ENCODE measurements around the gene PTPRB.
A peak's percentile ranks its signal among the peaks of the same experiment; 100 is the strongest.

Gene PTPRB

DNA sequence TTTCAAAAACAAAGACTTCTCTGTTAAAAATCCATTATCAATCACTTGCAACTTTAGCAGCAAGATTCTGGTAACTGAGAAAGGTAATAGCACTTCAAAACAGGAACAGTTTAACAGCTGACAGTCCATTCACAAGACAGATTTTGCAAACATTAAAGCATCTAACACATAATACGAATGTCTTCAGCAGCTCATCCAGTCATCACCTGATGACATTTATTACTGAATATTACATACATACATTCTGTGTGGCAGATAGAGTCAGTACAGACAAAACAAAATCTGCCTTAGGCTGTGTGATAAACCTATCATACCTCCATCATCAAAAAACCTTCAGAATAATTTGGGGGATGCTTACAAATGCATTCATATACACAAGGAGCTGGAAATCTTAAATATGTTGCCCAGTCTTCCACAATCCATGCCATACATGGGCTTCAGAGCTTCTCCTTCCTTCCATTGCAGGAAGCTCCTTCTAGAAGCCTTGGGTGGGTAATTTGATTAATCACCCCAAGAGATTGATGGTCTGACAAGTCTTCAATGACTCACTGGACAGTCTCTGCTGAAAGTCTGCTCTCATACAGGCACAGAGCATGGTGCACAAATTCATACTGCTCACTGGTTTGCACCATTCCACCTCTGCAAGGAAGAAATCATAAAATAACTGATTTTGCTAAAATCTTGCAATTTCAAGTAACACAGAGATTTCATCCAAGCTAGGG is 1.6 kb upstream of the PTPRB start:
- Mint-ChIP-seq H3K4me3 (no peak overlapping the region), H3K36me3 (ENCODE audit: insufficient read depth) (no peaks in the 10 kb centered on the region), H3K9me3 (no peaks in the 10 kb centered on the region), H3K27me3 (peaks cover 9% of the 10 kb centered on the region), H3K27ac (ENCODE audit: low read depth) (no peak overlapping the region), H3K4me1 (no peaks in the 10 kb centered on the region)
- no peak for DNase-seq (ENCODE audit: low spot score in 2 of 2)
- ATAC-seq (replicated peaks; ENCODE audit: extremely low read depth, poor library complexity, severe bottlenecking): no peak

- Mint-ChIP-seq H3K4me3 (no peak overlapping the region), H3K27me3 (peaks cover 9% of the 10 kb centered on the region), H3K4me1 (no peaks in the 10 kb centered on the region), H3K27ac (ENCODE audit: low read depth) (no peak overlapping the region), H3K9me3 (no peaks in the 10 kb centered on the region), H3K36me3 (ENCODE audit: insufficient read depth) (no peaks in the 10 kb centered on the region)
- ATAC-seq (replicated peaks; ENCODE audit: extremely low read depth, poor library complexity, severe bottlenecking) (no peak), DNase-seq (ENCODE audit: low spot score in 2 of 2) (no peak)
Measured at GRCh38 chr12:70635755-70636154, 1.5 kb downstream of the PTPRB start.

DNA sequence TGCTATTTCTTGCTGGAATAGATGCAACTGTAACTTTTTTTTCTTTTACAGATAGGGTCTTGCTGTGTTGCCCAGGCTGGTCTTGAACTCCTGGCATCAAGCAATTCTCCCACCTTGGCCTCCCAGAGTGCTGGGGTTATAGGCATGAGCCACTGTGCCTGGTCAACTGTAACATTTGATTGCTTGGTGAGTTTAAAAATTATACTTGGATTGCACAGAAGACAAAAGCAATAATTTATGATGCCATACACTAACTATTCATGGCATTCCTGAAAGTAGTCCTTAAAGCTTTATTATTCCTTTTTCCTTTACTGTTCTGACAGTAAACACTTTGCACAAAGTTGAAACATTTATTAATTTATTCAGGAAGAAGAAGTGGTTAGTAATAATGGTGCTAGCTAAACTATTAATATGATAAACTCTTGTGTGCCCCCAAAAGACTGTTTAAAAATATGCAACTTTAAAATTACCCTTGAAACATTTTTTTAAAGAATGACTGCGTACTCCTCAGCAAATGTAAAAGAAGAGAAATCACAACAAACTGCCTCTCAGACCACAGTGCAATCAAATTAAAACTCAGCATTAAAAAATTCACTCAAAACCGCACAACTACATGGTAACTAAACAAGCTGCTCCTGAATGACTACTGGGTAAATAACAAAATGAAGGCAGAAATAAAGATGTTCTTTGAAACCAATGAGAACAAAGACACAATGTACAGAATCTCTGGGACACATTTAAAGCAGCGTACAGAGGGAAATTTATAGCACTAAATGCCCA is 8.3 kb downstream of the PTPRB start:
- Mint-ChIP-seq H3K36me3 (ENCODE audit: insufficient read depth) (peaks cover 2% of the 10 kb centered on the region), H3K4me3 (no peak overlapping the region), H3K9me3 (no peaks in the 10 kb centered on the region), H3K27me3 (peaks cover 19% of the 10 kb centered on the region), H3K27ac (ENCODE audit: low read depth) (no peak overlapping the region), H3K4me1 (no peaks in the 10 kb centered on the region)
- no peak for DNase-seq (ENCODE audit: low spot score in 2 of 2)
- no peak for ATAC-seq (replicated peaks; ENCODE audit: extremely low read depth, poor library complexity, severe bottlenecking)

- peaks cover 19% of the 10 kb centered on the region for H3K27me3 Mint-ChIP-seq
- peaks cover 2% of the 10 kb centered on the region for H3K36me3 Mint-ChIP-seq (ENCODE audit: insufficient read depth)
- no peaks in the 10 kb centered on the region for H3K9me3 Mint-ChIP-seq
- H3K27ac Mint-ChIP-seq (ENCODE audit: low read depth): no peak overlapping the region
- DNase-seq (ENCODE audit: low spot score in 2 of 2): no peak
- no peak overlapping the region for H3K4me3 Mint-ChIP-seq
- H3K4me1 Mint-ChIP-seq: no peaks in the 10 kb centered on the region
- no peak for ATAC-seq (replicated peaks; ENCODE audit: extremely low read depth, poor library complexity, severe bottlenecking)
Measured at GRCh38 chr12:70627677-70628076, 9.6 kb downstream of the PTPRB start.

GRCh38 chr12:70626180-70626579 is 11.0 kb downstream of the PTPRB start:
- no peak for ATAC-seq (replicated peaks; ENCODE audit: extremely low read depth, poor library complexity, severe bottlenecking)
- Mint-ChIP-seq H3K27ac (ENCODE audit: low read depth) (no peak overlapping the region), H3K9me3 (no peaks in the 10 kb centered on the region), H3K4me3 (no peak overlapping the region), H3K4me1 (no peaks in the 10 kb centered on the region), H3K27me3 (peaks cover 19% of the 10 kb centered on the region), H3K36me3 (ENCODE audit: insufficient read depth) (peaks cover 2% of the 10 kb centered on the region)
- DNase-seq (ENCODE audit: low spot score in 2 of 2): no peak

GRCh38 chr12:70619471-70620152 is 17.6 kb downstream of the PTPRB start:
- Mint-ChIP-seq H3K9me3 (no peaks in the 10 kb centered on the region), H3K36me3 (ENCODE audit: insufficient read depth) (no peaks in the 10 kb centered on the region), H3K4me3 (no peak overlapping the region), H3K4me1 (no peaks in the 10 kb centered on the region), H3K27me3 (no peaks in the 10 kb centered on the region), H3K27ac (ENCODE audit: low read depth) (no peak overlapping the region)
- DNase-seq (ENCODE audit: low spot score in 2 of 2) (no peak), ATAC-seq (replicated peaks; ENCODE audit: extremely low read depth, poor library complexity, severe bottlenecking) (no peak)

- H3K36me3 Mint-ChIP-seq (ENCODE audit: insufficient read depth): no peaks in the 10 kb centered on the region
- H3K9me3 Mint-ChIP-seq: no peaks in the 10 kb centered on the region
- no peaks in the 10 kb centered on the region for H3K4me1 Mint-ChIP-seq
- no peak for ATAC-seq (replicated peaks; ENCODE audit: extremely low read depth, poor library complexity, severe bottlenecking)
- H3K27ac Mint-ChIP-seq (ENCODE audit: low read depth): no peak overlapping the region
- no peak overlapping the region for H3K4me3 Mint-ChIP-seq
- H3K27me3 Mint-ChIP-seq: peaks cover 5% of the 10 kb centered on the region
- no peak for DNase-seq (ENCODE audit: low spot score in 2 of 2)
Measured at GRCh38 chr12:70618371-70618770, 18.9 kb downstream of the PTPRB start.

GRCh38 chr12:70617450-70617849 is 19.8 kb downstream of the PTPRB start:
- H3K27ac Mint-ChIP-seq (ENCODE audit: low read depth): no peak overlapping the region
- ATAC-seq (replicated peaks; ENCODE audit: extremely low read depth, poor library complexity, severe bottlenecking) (no peak), DNase-seq (ENCODE audit: low spot score in 2 of 2) (no peak)
- H3K9me3 Mint-ChIP-seq: no peaks in the 10 kb centered on the region
- peaks cover 7% of the 10 kb centered on the region for H3K27me3 Mint-ChIP-seq
- H3K36me3 Mint-ChIP-seq (ENCODE audit: insufficient read depth): no peaks in the 10 kb centered on the region
- no peak overlapping the region for H3K4me3 Mint-ChIP-seq
- no peaks in the 10 kb centered on the region for H3K4me1 Mint-ChIP-seq

GRCh38 chr12:70615174-70615866 is 21.9 kb downstream of the PTPRB start:
- peaks cover 4% of the 10 kb centered on the region for H3K4me1 Mint-ChIP-seq
- no peak overlapping the region for H3K27ac Mint-ChIP-seq (ENCODE audit: low read depth)
- ATAC-seq (replicated peaks; ENCODE audit: extremely low read depth, poor library complexity, severe bottlenecking) (no peak), DNase-seq (ENCODE audit: low spot score in 2 of 2) (no peak)
- H3K36me3 Mint-ChIP-seq (ENCODE audit: insufficient read depth): no peaks in the 10 kb centered on the region
- no peaks in the 10 kb centered on the region for H3K9me3 Mint-ChIP-seq
- H3K27me3 Mint-ChIP-seq: peaks cover 26% of the 10 kb centered on the region
- H3K4me3 Mint-ChIP-seq: no peak overlapping the region

DNA sequence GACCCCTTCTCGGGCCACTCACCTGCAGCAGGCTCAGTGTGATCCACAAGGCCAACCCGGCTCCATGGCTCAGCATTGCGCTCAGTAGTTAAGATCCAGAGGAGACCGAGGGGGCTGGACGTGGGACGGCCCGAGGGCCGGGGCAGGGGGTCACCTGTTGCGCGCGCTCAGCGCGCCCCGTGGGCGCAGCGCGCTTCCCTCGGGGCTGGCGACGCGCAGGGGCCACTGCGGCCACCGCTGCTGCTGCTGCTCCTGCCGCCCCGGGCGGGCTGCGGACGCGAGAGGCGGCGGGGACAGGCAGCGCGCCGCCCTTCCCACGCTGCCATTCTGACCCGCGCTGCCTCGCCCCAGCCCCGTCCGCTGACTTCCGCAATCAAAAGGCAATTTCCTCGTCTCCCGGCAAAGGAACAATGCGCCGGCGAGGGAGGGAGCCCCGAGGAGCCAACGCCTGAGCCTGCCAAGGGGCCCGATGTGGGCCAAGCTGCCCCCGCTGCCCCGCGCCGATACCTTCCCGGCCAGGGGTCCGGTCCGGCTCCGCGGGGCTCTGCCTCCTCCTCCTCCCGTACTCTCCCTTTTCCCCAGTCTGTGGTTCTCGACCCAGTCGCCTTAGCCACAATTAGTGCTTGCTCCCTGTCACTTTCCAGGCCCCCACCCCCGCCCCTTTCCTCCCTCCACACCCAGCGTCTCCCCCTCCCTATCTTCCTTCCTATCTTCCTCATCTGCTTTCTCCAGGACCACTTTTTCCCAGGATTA is 27.3 kb downstream of the PTPRB start:
- Mint-ChIP-seq H3K4me3 (peak overlapping the region; percentile 50), H3K4me1 (peaks cover 6% of the 10 kb centered on the region), H3K9me3 (no peaks in the 10 kb centered on the region), H3K36me3 (ENCODE audit: insufficient read depth) (no peaks in the 10 kb centered on the region), H3K27me3 (peaks cover 39% of the 10 kb centered on the region), H3K27ac (ENCODE audit: low read depth) (peak overlapping the region; percentile 9)
- ATAC-seq (replicated peaks; ENCODE audit: extremely low read depth, poor library complexity, severe bottlenecking) (no peak), DNase-seq (ENCODE audit: low spot score in 2 of 2) (no peak)

DNA sequence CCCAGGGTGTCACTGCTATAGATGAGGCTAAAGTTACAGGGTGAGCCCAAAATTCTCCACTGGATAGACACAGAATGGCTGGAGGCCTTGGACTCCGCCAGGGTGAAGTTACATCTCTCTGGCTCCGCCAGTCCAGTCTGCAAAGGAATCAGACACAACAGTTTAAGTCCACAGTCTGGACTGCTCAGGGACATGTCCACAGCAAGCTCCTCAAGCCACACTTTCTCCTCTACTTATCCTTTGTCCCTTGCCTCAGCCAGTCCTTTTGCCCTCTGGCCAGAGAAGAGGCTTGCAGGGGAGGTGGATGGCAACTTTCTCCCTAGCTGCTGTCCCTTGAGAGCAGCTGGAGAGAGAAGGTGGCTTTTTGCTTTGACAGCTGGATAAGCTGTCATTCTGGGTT is 28.0 kb downstream of the PTPRB start:
- no peaks in the 10 kb centered on the region for H3K36me3 Mint-ChIP-seq (ENCODE audit: insufficient read depth)
- no peak for ATAC-seq (replicated peaks; ENCODE audit: extremely low read depth, poor library complexity, severe bottlenecking)
- peak overlapping the region; percentile 50 for H3K4me3 Mint-ChIP-seq
- DNase-seq (ENCODE audit: low spot score in 2 of 2): no peak
- H3K9me3 Mint-ChIP-seq: no peaks in the 10 kb centered on the region
- H3K27me3 Mint-ChIP-seq: peaks cover 39% of the 10 kb centered on the region
- H3K27ac Mint-ChIP-seq (ENCODE audit: low read depth): no peak overlapping the region
- peaks cover 6% of the 10 kb centered on the region for H3K4me1 Mint-ChIP-seq

DNA sequence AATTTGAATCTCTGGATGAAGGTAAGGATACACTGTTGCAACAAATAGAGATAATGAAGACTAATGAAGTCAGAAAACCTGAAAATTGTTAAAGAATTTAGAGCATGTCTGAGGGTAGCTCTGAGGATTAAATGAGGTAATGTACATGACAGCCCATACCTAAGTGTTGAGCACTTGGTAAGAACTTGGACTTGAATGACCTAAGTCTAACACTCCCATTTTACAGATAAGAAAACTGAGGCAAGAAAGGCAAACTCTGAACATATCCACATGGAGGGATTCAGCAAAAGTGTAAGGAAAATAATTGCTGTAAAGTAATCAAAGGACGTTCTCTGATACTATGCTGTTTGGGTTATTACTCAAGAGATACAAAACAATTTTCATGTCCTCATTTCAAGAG is 29.0 kb downstream of the PTPRB start:
- H3K4me1 Mint-ChIP-seq: peaks cover 6% of the 10 kb centered on the region
- no peaks in the 10 kb centered on the region for H3K36me3 Mint-ChIP-seq (ENCODE audit: insufficient read depth)
- ATAC-seq (replicated peaks; ENCODE audit: extremely low read depth, poor library complexity, severe bottlenecking) (no peak), DNase-seq (ENCODE audit: low spot score in 2 of 2) (no peak)
- no peak overlapping the region for H3K4me3 Mint-ChIP-seq
- H3K27ac Mint-ChIP-seq (ENCODE audit: low read depth): no peak overlapping the region
- H3K9me3 Mint-ChIP-seq: no peaks in the 10 kb centered on the region
- peaks cover 32% of the 10 kb centered on the region for H3K27me3 Mint-ChIP-seq

Data from central memory CD8-positive, alpha-beta T cell (primary cell).